ENCODE data around the gene SNTA1. TPM values are rescaled to one million over a fixed set of nuclear protein-coding genes. Genes with fewer than 3 reads are reported as not detected.

SNTA1 gene
- total RNA-seq, 4 donors from 2014 or later, result 12.1 to 15.0 (median 14.4) TPM

DNA sequence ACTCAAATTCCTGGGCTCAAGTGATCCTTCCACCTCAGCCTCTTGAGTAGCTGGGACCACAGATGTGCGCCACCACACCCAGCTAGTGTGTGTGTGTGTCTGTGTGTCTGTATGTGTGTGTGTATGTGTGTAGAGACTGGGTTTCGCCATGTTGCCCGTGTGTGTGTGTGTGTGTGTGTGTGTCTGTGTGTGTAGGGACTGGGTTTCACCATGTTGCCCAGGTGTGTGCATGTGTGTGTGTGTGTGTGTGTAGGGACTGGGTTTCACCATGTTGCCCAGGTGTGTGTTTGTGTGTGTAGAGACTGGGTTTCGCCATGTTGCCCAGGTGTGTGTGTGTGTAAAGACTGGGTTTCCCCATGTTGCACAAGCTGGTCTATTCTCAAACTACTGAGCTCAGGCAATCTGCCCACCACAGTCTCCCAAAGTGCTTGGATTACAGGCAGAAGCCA, 70.5 kb downstream of the SNTA1 start:
- DNase-seq, result no peak
- no peak for TF ChIP-seq POLR2A (IDR thresholded peaks at IDR 0.05)
- TF ChIP-seq, protein P1, sequence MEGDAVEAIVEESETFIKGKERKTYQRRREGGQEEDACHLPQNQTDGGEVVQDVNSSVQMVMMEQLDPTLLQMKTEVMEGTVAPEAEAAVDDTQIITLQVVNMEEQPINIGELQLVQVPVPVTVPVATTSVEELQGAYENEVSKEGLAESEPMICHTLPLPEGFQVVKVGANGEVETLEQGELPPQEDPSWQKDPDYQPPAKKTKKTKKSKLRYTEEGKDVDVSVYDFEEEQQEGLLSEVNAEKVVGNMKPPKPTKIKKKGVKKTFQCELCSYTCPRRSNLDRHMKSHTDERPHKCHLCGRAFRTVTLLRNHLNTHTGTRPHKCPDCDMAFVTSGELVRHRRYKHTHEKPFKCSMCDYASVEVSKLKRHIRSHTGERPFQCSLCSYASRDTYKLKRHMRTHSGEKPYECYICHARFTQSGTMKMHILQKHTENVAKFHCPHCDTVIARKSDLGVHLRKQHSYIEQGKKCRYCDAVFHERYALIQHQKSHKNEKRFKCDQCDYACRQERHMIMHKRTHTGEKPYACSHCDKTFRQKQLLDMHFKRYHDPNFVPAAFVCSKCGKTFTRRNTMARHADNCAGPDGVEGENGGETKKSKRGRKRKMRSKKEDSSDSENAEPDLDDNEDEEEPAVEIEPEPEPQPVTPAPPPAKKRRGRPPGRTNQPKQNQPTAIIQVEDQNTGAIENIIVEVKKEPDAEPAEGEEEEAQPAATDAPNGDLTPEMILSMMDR (IDR thresholded peaks at IDR 0.05), result no peak
- H3K36me3 ChIP-seq, result peaks cover 0 to 61% (median 0%) of the 10 kb centered on the region in 3 donors

DNA sequence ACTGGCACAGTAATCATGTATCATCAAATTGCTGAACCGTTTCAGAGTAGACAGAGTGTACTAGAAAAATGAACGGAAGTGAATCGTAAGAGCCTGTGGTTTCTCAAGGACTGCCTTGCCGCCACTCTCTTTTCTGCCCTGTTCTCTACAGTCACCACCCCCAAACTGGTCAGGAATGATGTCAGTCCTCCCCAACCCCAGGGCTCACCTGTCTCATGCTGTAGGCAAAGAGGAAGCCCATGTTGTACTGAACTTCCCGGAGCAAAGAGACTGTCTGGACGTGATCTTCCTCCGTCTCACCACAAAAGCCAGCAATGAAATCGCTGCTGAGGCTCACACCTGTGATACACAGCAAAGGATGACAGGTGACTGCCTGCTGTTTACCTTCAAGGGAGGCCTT, 73.3 kb downstream of the SNTA1 start:
- TF ChIP-seq POLR2A (IDR thresholded peaks at IDR 0.05), result peak in 1 of 2 donors; percentile 34
- TF ChIP-seq, protein P1 (IDR thresholded peaks at IDR 0.05), result no peak
- DNase-seq, result peak in 2 of 3 donors; percentile 72 to 89
- no peak overlapping the region for H3K4me3 ChIP-seq
- peaks cover 0 to 11% (median 0%) of the 10 kb centered on the region in 4 donors for H3K4me1 ChIP-seq
- peaks cover 0 to 76% (median 0%) of the 10 kb centered on the region in 3 donors for H3K36me3 ChIP-seq
- H3K27ac ChIP-seq, result peak overlapping the region; percentile 77 to 89 (median 80)
- no peaks in the 10 kb centered on the region for H3K27me3 ChIP-seq
- no peaks in the 10 kb centered on the region for H3K9me3 ChIP-seq

More for the DNA sequence above, 70.5 kb downstream of the SNTA1 start:
- H3K4me1 ChIP-seq, result peaks cover 0 to 11% (median 0%) of the 10 kb centered on the region in 4 donors
- H3K4me3 ChIP-seq, result no peak overlapping the region
- H3K9me3 ChIP-seq, result no peaks in the 10 kb centered on the region
- H3K27ac ChIP-seq, result peak overlapping the region; percentile 16 to 56 (median 44)
- no peaks in the 10 kb centered on the region for H3K27me3 ChIP-seq

DNA sequence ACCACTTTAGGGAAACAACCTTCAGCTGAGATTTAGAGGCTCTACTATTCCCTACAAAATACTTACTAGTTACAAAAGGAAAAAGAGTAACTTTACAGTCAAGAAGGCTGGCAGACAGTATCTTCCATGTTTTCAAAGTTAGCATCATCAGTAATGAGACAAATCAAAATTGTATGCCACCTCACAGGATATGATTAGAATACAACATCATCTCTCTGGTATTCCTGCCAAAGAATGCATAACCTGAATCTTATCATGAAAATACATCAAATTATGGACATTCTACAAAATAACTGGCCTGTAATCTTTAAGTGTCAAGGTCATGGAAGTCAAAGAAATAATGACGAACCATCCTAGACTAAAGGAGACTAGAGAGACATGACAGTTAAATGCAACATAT, 80.7 kb downstream of the SNTA1 start:
- Histone ChIP-seq H3K4me1 (no peaks in the 10 kb centered on the region), H3K4me3 (no peak overlapping the region), H3K27ac (no peak overlapping the region), H3K27me3 (no peaks in the 10 kb centered on the region), H3K36me3 (peaks cover 0 to 88% (median 3%) of the 10 kb centered on the region in 3 donors), H3K9me3 (no peaks in the 10 kb centered on the region)
- no peak for TF ChIP-seq POLR2A (IDR thresholded peaks at IDR 0.05)
- TF ChIP-seq, protein P1 (IDR thresholded peaks at IDR 0.05), result no peak
- DNase-seq, result no peak

DNA sequence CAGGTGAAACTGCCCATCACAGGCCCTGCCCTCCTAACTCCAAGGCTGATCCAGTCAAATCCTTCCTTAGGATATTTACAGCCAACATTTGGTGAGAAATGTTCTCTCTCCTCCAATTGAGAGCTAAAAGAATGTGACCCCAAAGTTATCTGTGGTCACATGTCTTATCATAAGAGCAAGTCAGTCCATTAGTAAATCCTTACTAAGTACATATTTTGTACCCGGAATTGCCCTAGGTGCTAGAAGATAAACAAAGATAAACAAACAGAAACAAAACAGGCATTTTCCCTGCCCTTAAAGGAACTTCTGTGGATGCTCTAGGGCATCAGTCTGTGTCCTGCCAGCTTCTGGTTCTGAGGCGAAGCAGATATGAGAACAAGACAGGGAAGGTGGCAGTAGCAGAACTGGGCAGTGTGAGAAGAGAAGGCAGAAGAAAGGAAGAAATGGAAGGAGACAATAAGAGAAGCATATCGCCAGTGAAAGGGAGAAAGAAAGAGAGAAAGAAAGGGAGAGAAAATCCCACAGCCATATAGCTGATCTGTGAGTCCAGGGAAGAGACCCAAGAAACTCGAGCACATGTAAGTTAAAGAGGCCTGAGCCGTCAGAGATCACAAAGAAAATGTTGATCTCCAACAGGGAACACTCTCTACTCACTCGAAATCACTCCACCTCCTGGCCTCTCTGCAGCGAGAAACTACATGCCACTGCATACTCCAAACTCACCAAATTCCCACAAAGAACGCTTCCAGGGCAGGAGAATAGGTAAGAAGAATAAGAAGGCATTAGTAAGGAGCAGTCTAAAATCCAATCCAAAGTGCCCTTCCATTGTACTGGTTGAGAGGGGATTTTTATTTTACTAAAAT, 83.9 kb downstream of the SNTA1 start:
- Histone ChIP-seq H3K9me3 (no peaks in the 10 kb centered on the region), H3K27ac (no peak overlapping the region), H3K4me3 (no peak overlapping the region), H3K36me3 (peaks cover 0 to 63% (median 3%) of the 10 kb centered on the region in 3 donors), H3K4me1 (no peaks in the 10 kb centered on the region), H3K27me3 (no peaks in the 10 kb centered on the region)
- no peak for TF ChIP-seq POLR2A (IDR thresholded peaks at IDR 0.05)
- TF ChIP-seq, protein P1 (IDR thresholded peaks at IDR 0.05), result no peak
- peak in 1 of 3 donors; percentile 8 for DNase-seq

Other genes with a start within 250 kb of the SNTA1 start
- gene BPIFA3, start 226.4 kb downstream of the SNTA1 start, total RNA-seq, result not detected
- not detected for gene BPIFA1, start 207.8 kb downstream of the SNTA1 start, total RNA-seq
- gene BPIFB1, start 160.5 kb downstream of the SNTA1 start, total RNA-seq, result not detected
- 10 to 100 TPM; 23.5 to 47.0 (median 30.9) TPM for gene CDK5RAP1, start 42.2 kb downstream of the SNTA1 start, total RNA-seq
- 10 to 100 TPM; 31.2 to 51.3 (median 37.8) TPM for gene CBFA2T2, start 46.3 kb upstream of the SNTA1 start, total RNA-seq
- not detected for gene C20orf144, start 218.6 kb upstream of the SNTA1 start, total RNA-seq
- 1 to 10 TPM in 3 of 4 donors, not detected in 1; 1.2 to 3.1 (median 2.5) TPM for gene ACTL10, start 223.2 kb upstream of the SNTA1 start, total RNA-seq
- gene NECAB3, start 230.7 kb upstream of the SNTA1 start, total RNA-seq, result 100 to 1,000 TPM in 3 of 4 donors, 10 to 100 TPM in 1; 77.1 to 146 (median 110) TPM
- gene E2F1, start 242.6 kb upstream of the SNTA1 start, total RNA-seq, result 10 to 100 TPM in 1 of 4 donors, 1 to 10 TPM in 3; 2.1 to 32.2 (median 4.9) TPM

Data from Peyer's patch (tissue), 4 donors.